HCT116 (cell line): ENCODE data around the gene FLCN. TPM values are rescaled to one million over a fixed set of nuclear protein-coding genes. Genes with fewer than 3 reads are reported as not detected.

Experiments
- ATAC-seq: fragments of 200-7000 bp; cut with Tn5 transposase; 2 replicates; pipeline ENCODE4 v1.9.1; 2020; ENCODE audit warnings: mild to moderate bottlenecking, moderate library complexity
- BruUV-seq: library from RNA; stranded (reverse); fragments of 400-500 nt; replicated peaks from 2 replicates; lab custom pipeline; 2021; lab: Mats Ljungman, UMichigan
- CTCF ChIA-PET: fragments of 300-600 bp; sonication (Branson Sonifier 250); formaldehyde crosslinking; loops from one replicate; lab custom pipeline; 2021; ENCODE audit warnings: antibody characterized with exemption; lab: Charles Lee
- POLR2A ChIA-PET: fragments of 300-600, 350-600 bp; sonication (Branson Sonifier 250); formaldehyde crosslinking; loops from one replicate; lab custom pipeline; 2021; ENCODE audit warnings: antibody characterized with exemption; lab: Charles Lee
- RAD21 ChIA-PET, 2 experiments: fragments of 300-600 bp; sonication (Branson Sonifier 250); formaldehyde crosslinking; loops; one replicate each; lab custom pipeline; 2023; ENCODE audit warnings: low total read pairs in 2 of 2; ENCODE audit not compliant: uncharacterized antibody in 2 of 2, unreplicated experiment in 2 of 2, low non-redundant PET in 1 of 2; lab: Charles Lee
- DNase-seq: peaks from one replicate; pipeline ENCODE4 v3.0.0-alpha.2; 2010; ENCODE audit warnings: low read depth, low spot score
- H2AFZ ChIP-seq: fragments of 200-600 bp; shearing (Covaris generic), sonication (generic); 2 replicates; pipeline ENCODE4 v1.6.1; 2017; ENCODE audit warnings: low read depth, mixed run types, mixed read lengths, antibody characterized with exemption, low read length; ENCODE audit not compliant: poor library complexity, severe bottlenecking
- H3K27ac ChIP-seq: 2 replicates; pipeline ENCODE4 v1.5.1; 2012; ENCODE audit warnings: low read depth, low read length
- H3K27me3 ChIP-seq: fragments of 200-600 bp; sonication (generic); 2 replicates; pipeline ENCODE4 v1.6.1; 2016; ENCODE audit warnings: mixed run types, low read length, mixed read lengths; ENCODE audit not compliant: insufficient read depth
- H3K36me3 ChIP-seq, 2 experiments: fragments of 200-500 bp in 1 of 2; fragments of 200-600 bp in 1 of 2; sonication (Bioruptor generic) in 1 of 2; sonication (generic) in 1 of 2; 2 replicates each; pipeline versions ENCODE4 v1.5.1 to v1.6.1; 2014 to 2016; ENCODE audit warnings: low read length in 2 of 2, inconsistent platforms in 1 of 2, mixed read lengths in 1 of 2, mixed run types in 1 of 2; ENCODE audit not compliant: insufficient read depth in 2 of 2, control insufficient read depth in 1 of 2
- H3K4me1 ChIP-seq, 2 experiments: fragments of 200-600 bp in 1 of 2; sonication (generic) in 1 of 2; 2 replicates each; pipeline versions ENCODE4 v1.5.1 to v1.6.1; 2012 to 2017; ENCODE audit warnings: low read length in 2 of 2, inconsistent platforms in 1 of 2, mild to moderate bottlenecking in 1 of 2, mixed read lengths in 1 of 2, mixed run types in 1 of 2, moderate library complexity in 1 of 2; ENCODE audit not compliant: insufficient read depth in 2 of 2, control insufficient read depth in 1 of 2
- H3K4me2 ChIP-seq: fragments of 200-600 bp; sonication (generic); 2 replicates; pipeline ENCODE4 v1.6.1; 2017; ENCODE audit warnings: mixed run types, low read length, mixed read lengths
- H3K4me3 ChIP-seq, 2 experiments: fragments of 200-600 bp in 1 of 2; sonication (generic) in 1 of 2; replicated peaks in 1 of 2; 2 replicates each; pipeline ENCODE4 v1.5.1; 2011 to 2016; ENCODE audit warnings: low read length in 2 of 2, control low read depth in 1 of 2, low read depth in 1 of 2, mild to moderate bottlenecking in 1 of 2, mixed read lengths in 1 of 2, mixed run types in 1 of 2
- H3K79me2 ChIP-seq: fragments of 200-600 bp; sonication (generic); 2 replicates; pipeline ENCODE4 v1.6.1; 2017; ENCODE audit warnings: mild to moderate bottlenecking, mixed run types, low read length, moderate library complexity, mixed read lengths; ENCODE audit not compliant: insufficient read depth
- H3K9ac ChIP-seq: fragments of 200-600 bp; sonication (generic); 2 replicates; pipeline ENCODE4 v1.6.1; 2016; ENCODE audit warnings: low read length, mixed read lengths
- H3K9me2 ChIP-seq: fragments of 200-600 bp; sonication (generic), shearing (Covaris generic); 2 replicates; pipeline ENCODE4 v1.6.1; 2017; ENCODE audit warnings: mixed run types, mild to moderate bottlenecking, moderate library complexity; ENCODE audit not compliant: insufficient read depth
- H3K9me3 ChIP-seq, 2 experiments: fragments of 200-500 bp in 1 of 2; fragments of 200-600 bp in 1 of 2; sonication (Bioruptor generic) in 1 of 2; sonication (generic) in 1 of 2; 2 replicates each; pipeline ENCODE4 v1.6.1; 2014 to 2017; ENCODE audit warnings: low read length in 2 of 2, mixed read lengths in 2 of 2, inconsistent platforms in 1 of 2, low read depth in 1 of 2, mild to moderate bottlenecking in 1 of 2, mixed run types in 1 of 2, moderate library complexity in 1 of 2; ENCODE audit not compliant: control insufficient read depth in 1 of 2, insufficient read depth in 1 of 2
- H4K20me1 ChIP-seq: fragments of 200-600 bp; sonication (generic), shearing (Covaris generic); 2 replicates; pipeline ENCODE4 v1.6.1; 2017; ENCODE audit warnings: mixed run types, mild to moderate bottlenecking, moderate library complexity; ENCODE audit not compliant: insufficient read depth
- CEBPB ChIP-seq: IDR thresholded peaks from 2 replicates; pipeline ENCODE4 v1.6.1; 2012; ENCODE audit warnings: low read depth
- ELF1 ChIP-seq: IDR thresholded peaks from 2 replicates; pipeline ENCODE4 v1.6.1; 2012; ENCODE audit warnings: low read depth, borderline replicate concordance
- EZH2 ChIP-seq: fragments of 200-600 bp; sonication (generic); IDR thresholded peaks from 2 replicates; pipeline ENCODE4 v1.6.1; 2017; ENCODE audit warnings: antibody characterized with exemption, mixed run types
- EZH2phosphoT487 ChIP-seq: fragments of 200-600 bp; IDR thresholded peaks from 2 replicates; pipeline ENCODE4 v1.6.1; 2018; ENCODE audit warnings: antibody characterized with exemption, borderline replicate concordance
- FOSL1 ChIP-seq: IDR thresholded peaks from 2 replicates; pipeline ENCODE4 v1.6.1; 2012; ENCODE audit warnings: low read depth
- JUND ChIP-seq: IDR thresholded peaks from 2 replicates; pipeline ENCODE4 v1.6.1; 2012
- POLR2A ChIP-seq: IDR thresholded peaks from 2 replicates; pipeline ENCODE4 v1.7.0; 2011; ENCODE audit warnings: borderline replicate concordance; ENCODE audit not compliant: insufficient read depth, insufficient read length; ENCODE audit errors: extremely low read depth
- POLR2AphosphoS5 ChIP-seq: IDR thresholded peaks from 2 replicates; pipeline ENCODE4 v1.6.1; 2011; ENCODE audit warnings: mild to moderate bottlenecking, low read depth, low read length, moderate library complexity
- RAD21 ChIP-seq: IDR thresholded peaks from 2 replicates; pipeline ENCODE4 v1.6.1; 2012; ENCODE audit warnings: low read depth, mild to moderate bottlenecking
- SIN3A ChIP-seq: IDR thresholded peaks from 2 replicates; pipeline ENCODE4 v1.6.1; 2012; ENCODE audit warnings: low read depth
- SP1 ChIP-seq: IDR thresholded peaks from 2 replicates; pipeline ENCODE4 v1.6.1; 2012; ENCODE audit warnings: low read depth
- SRF ChIP-seq: IDR thresholded peaks from 2 replicates; pipeline ENCODE4 v1.6.1; 2012; ENCODE audit warnings: low read depth
- TCF7L2 ChIP-seq: IDR thresholded peaks from 2 replicates; pipeline ENCODE4 v1.7.0; 2011; ENCODE audit warnings: borderline replicate concordance, inconsistent platforms; ENCODE audit not compliant: insufficient read depth, insufficient read length; ENCODE audit errors: extremely low read depth
- YY1 ChIP-seq: IDR thresholded peaks from 2 replicates; pipeline ENCODE4 v1.6.1; 2011; ENCODE audit warnings: low read length, low read depth, moderate library complexity, mild to moderate bottlenecking; ENCODE audit not compliant: insufficient replicate concordance; ENCODE audit errors: extremely low read depth
- ZFX ChIP-seq: fragments of 450-650 bp; IDR thresholded peaks from 2 replicates; pipeline ENCODE4 v1.6.1; 2017
- intact Hi-C: fragments of 100-400 bp; cut with micrococcal nuclease; formaldehyde crosslinking; loops from 2 replicates; pipeline ENCODE4 v1.10.0; 2022
- total RNA-seq: library from RNA; stranded (reverse); gene quantifications from one replicate; pipeline ENCODE4 v1.2.1, GENCODE V29; 2021; ENCODE audit not compliant: unreplicated experiment
- TF ChIP-seq, protein P1 (sequence below): IDR thresholded peaks from 2 replicates; pipeline ENCODE4 v1.6.1; 2012; ENCODE audit warnings: low read depth
- TF ChIP-seq, protein P2 (sequence below): IDR thresholded peaks from 2 replicates; pipeline ENCODE4 v1.6.1; 2012
- TF ChIP-seq, protein P3 (sequence below), 3 experiments: fragments of 200-600 bp in 1 of 3; sonication (generic) in 1 of 3; IDR thresholded peaks in 2 of 3; conservative IDR thresholded peaks in 1 of 3; 2 replicates each; pipeline ENCODE4 v1.5.1; 2012 to 2017; ENCODE audit warnings: low read depth in 2 of 3, low read length in 2 of 3, antibody characterized with exemption in 1 of 3, borderline replicate concordance in 1 of 3, control low read depth in 1 of 3, mild to moderate bottlenecking in 1 of 3, mixed read lengths in 1 of 3, mixed run types in 1 of 3, moderate library complexity in 1 of 3; ENCODE audit not compliant: insufficient read depth in 1 of 3
- TF ChIP-seq, protein P4 (sequence below): IDR thresholded peaks from 2 replicates; pipeline ENCODE4 v1.6.1; 2011; ENCODE audit warnings: mild to moderate bottlenecking, low read length, moderate library complexity; ENCODE audit not compliant: insufficient replicate concordance; ENCODE audit errors: extremely low read depth
- TF ChIP-seq, protein P5 (sequence below): IDR thresholded peaks from 2 replicates; pipeline ENCODE4 v1.6.1; 2012

The FLCN gene
- total RNA-seq, 1 experiment from 2014 or later: 23.7 TPM

DNA sequence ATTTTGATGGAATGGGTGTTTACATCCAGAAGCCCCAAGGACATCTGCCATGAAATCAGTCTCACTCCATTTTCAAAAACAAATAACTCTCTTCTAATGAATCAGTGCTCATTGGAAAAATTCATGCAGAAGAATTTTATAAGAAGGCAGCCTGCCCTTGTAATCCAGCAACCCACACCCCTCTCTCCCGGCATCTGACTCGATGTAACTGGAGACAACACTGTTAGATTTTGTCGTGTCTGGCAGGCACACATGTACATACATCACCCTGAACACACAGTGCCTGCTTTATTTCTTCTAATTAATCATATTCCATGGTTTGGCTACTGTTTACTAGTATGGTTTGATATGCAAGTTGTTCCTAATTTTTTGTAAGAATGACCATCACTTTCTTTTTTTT, 19.0 kb downstream of the FLCN start:
- no peak for DNase-seq
- BruUV-seq: no TSS peak
- no peak overlapping the region for H3K9ac ChIP-seq
- CTCF ChIA-PET: no interaction called here
- no peak overlapping the region for H3K27ac ChIP-seq
- H3K4me3 ChIP-seq: no peak overlapping the region
- TF ChIP-seq JUND (no peak), TCF7L2 (no peak), POLR2A (no peak), ELF1 (no peak), YY1 (no peak), EZH2phosphoT487 (no peak), RAD21 (no peak), CEBPB (no peak), SP1 (no peak), ZFX (no peak), POLR2AphosphoS5 (no peak), EZH2 (no peak), SIN3A (no peak), SRF (no peak), FOSL1 (no peak)
- TF ChIP-seq, protein P1, sequence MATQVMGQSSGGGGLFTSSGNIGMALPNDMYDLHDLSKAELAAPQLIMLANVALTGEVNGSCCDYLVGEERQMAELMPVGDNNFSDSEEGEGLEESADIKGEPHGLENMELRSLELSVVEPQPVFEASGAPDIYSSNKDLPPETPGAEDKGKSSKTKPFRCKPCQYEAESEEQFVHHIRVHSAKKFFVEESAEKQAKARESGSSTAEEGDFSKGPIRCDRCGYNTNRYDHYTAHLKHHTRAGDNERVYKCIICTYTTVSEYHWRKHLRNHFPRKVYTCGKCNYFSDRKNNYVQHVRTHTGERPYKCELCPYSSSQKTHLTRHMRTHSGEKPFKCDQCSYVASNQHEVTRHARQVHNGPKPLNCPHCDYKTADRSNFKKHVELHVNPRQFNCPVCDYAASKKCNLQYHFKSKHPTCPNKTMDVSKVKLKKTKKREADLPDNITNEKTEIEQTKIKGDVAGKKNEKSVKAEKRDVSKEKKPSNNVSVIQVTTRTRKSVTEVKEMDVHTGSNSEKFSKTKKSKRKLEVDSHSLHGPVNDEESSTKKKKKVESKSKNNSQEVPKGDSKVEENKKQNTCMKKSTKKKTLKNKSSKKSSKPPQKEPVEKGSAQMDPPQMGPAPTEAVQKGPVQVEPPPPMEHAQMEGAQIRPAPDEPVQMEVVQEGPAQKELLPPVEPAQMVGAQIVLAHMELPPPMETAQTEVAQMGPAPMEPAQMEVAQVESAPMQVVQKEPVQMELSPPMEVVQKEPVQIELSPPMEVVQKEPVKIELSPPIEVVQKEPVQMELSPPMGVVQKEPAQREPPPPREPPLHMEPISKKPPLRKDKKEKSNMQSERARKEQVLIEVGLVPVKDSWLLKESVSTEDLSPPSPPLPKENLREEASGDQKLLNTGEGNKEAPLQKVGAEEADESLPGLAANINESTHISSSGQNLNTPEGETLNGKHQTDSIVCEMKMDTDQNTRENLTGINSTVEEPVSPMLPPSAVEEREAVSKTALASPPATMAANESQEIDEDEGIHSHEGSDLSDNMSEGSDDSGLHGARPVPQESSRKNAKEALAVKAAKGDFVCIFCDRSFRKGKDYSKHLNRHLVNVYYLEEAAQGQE: no peak
- TF ChIP-seq, protein P2, sequence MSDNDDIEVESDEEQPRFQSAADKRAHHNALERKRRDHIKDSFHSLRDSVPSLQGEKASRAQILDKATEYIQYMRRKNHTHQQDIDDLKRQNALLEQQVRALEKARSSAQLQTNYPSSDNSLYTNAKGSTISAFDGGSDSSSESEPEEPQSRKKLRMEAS: no peak
- TF ChIP-seq, protein P3, sequence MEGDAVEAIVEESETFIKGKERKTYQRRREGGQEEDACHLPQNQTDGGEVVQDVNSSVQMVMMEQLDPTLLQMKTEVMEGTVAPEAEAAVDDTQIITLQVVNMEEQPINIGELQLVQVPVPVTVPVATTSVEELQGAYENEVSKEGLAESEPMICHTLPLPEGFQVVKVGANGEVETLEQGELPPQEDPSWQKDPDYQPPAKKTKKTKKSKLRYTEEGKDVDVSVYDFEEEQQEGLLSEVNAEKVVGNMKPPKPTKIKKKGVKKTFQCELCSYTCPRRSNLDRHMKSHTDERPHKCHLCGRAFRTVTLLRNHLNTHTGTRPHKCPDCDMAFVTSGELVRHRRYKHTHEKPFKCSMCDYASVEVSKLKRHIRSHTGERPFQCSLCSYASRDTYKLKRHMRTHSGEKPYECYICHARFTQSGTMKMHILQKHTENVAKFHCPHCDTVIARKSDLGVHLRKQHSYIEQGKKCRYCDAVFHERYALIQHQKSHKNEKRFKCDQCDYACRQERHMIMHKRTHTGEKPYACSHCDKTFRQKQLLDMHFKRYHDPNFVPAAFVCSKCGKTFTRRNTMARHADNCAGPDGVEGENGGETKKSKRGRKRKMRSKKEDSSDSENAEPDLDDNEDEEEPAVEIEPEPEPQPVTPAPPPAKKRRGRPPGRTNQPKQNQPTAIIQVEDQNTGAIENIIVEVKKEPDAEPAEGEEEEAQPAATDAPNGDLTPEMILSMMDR (IDR thresholded peaks at IDR 0.05 in 2 of 3, conservative IDR thresholded peaks at IDR 0.05 in 1 of 3; ENCODE audit: borderline replicate concordance in 1 of 3, insufficient read depth in 1 of 3, low read depth in 2 of 3, low read length in 2 of 3): no peak
- TF ChIP-seq, protein P4, sequence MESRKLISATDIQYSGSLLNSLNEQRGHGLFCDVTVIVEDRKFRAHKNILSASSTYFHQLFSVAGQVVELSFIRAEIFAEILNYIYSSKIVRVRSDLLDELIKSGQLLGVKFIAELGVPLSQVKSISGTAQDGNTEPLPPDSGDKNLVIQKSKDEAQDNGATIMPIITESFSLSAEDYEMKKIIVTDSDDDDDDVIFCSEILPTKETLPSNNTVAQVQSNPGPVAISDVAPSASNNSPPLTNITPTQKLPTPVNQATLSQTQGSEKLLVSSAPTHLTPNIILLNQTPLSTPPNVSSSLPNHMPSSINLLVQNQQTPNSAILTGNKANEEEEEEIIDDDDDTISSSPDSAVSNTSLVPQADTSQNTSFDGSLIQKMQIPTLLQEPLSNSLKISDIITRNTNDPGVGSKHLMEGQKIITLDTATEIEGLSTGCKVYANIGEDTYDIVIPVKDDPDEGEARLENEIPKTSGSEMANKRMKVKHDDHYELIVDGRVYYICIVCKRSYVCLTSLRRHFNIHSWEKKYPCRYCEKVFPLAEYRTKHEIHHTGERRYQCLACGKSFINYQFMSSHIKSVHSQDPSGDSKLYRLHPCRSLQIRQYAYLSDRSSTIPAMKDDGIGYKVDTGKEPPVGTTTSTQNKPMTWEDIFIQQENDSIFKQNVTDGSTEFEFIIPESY: no peak
- TF ChIP-seq, protein P5, sequence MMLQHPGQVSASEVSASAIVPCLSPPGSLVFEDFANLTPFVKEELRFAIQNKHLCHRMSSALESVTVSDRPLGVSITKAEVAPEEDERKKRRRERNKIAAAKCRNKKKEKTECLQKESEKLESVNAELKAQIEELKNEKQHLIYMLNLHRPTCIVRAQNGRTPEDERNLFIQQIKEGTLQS: no peak
- intact Hi-C loops: no loop called here
- H2AFZ ChIP-seq: no peak overlapping the region
- H3K9me2 ChIP-seq: no peaks in the 10 kb centered on the region
- RAD21 ChIA-PET: no interaction called here
- no peaks in the 10 kb centered on the region for H3K27me3 ChIP-seq
- no peaks in the 10 kb centered on the region for H3K79me2 ChIP-seq
- no peak overlapping the region for H3K4me2 ChIP-seq
- ATAC-seq: no peak
- H4K20me1 ChIP-seq: no peaks in the 10 kb centered on the region
- no peaks in the 10 kb centered on the region for H3K4me1 ChIP-seq
- H3K9me3 ChIP-seq: no peaks in the 10 kb centered on the region
- POLR2A ChIA-PET: no interaction called here
- H3K36me3 ChIP-seq: peaks cover 6 to 34% of the 10 kb centered on the region in 2 experiments; a peak in 3 of 4 replicates
